ENCODE results near the gene SLC39A11. TPM values are rescaled to one million over a fixed set of nuclear protein-coding genes. Genes with fewer than 3 reads are reported as not detected.

SLC39A11 gene
- total and polyA plus RNA-seq, 2 of the 13 experiments (the other 11 are each of a cell fraction or from before 2014, with no cell fraction given): 17.2 to 31.5 TPM

GRCh38 chr17:72604518-72604917, 488.0 kb downstream of the SLC39A11 start (continued):
- TF ChIP-seq ZNF18 (CRISPR knock-in tag; IDR thresholded peaks at IDR 0.05; ENCODE audit: insufficient replicate concordance) (no peak), ZNF670 (CRISPR knock-in tag; IDR thresholded peaks at IDR 0.05; ENCODE audit: borderline replicate concordance) (no peak), ARNTL (CRISPR knock-in tag; IDR thresholded peaks at IDR 0.05) (no peak), MED13 (CRISPR knock-in tag; IDR thresholded peaks at IDR 0.05) (no peak), TRAFD1 (CRISPR knock-in tag; IDR thresholded peaks at IDR 0.05; ENCODE audit: borderline replicate concordance) (no peak), NFIC (IDR thresholded peaks at IDR 0.05; ENCODE audit: low read length) (peak; percentile 14; the same call in 1 of the 2 replicates), PREB (CRISPR knock-in tag; IDR thresholded peaks at IDR 0.05) (no peak), ZNF639 (CRISPR knock-in tag; conservative IDR thresholded peaks at IDR 0.05) (peak; percentile 37; the same call in 1 of the 2 replicates), CEBPB (IDR thresholded peaks at IDR 0.05; ENCODE audit: borderline replicate concordance, low read depth, low read length) (no peak), ZNF121 (CRISPR knock-in tag; IDR thresholded peaks at IDR 0.05) (no peak), ZNF564 (CRISPR knock-in tag; IDR thresholded peaks at IDR 0.05) (no peak), ZSCAN20 (CRISPR knock-in tag; IDR thresholded peaks at IDR 0.05; ENCODE audit: borderline replicate concordance) (no peak), ZKSCAN8 (CRISPR knock-in tag; IDR thresholded peaks at IDR 0.05; ENCODE audit: borderline replicate concordance) (peak; percentile 58; the same call in 1 of the 2 replicates), ZNF761 (CRISPR knock-in tag; conservative IDR thresholded peaks at IDR 0.05) (no peak), HNF1B (CRISPR knock-in tag; IDR thresholded peaks at IDR 0.05) (peak; percentile 72), ETS1 (CRISPR knock-in tag; IDR thresholded peaks at IDR 0.05) (no peak), CBX1 (IDR thresholded peaks at IDR 0.05; ENCODE audit: low read depth) (no peak), KDM3A (CRISPR knock-in tag; IDR thresholded peaks at IDR 0.05; ENCODE audit: low read depth) (no peak; the same call in 1 of the 2 replicates), ZNF740 (CRISPR knock-in tag; IDR thresholded peaks at IDR 0.05) (no peak), SALL1 (CRISPR knock-in tag; IDR thresholded peaks at IDR 0.05) (peak; percentile 65)

Measured in HepG2 (cell line).